Stimulated activated CD4-positive, alpha-beta T cell treated with anti-CD3 and anti-CD28 coated beads, Interleukin-4, amount 100 ng/mL, for 48 hours (primary cell): ENCODE data around the gene DNTTIP2.
"Not testable (repeated sequence)": the region's sequence is repeated elsewhere in the genome, so short reads cannot be mapped to it uniquely, and the experiment has no call there.

Experiments used
- DNase-seq, 2 donors: peaks; one replicate each; pipeline ENCODE4 v3.0.0-alpha.2; 2020; ENCODE audit warnings: low read depth in 2 of 2

DNTTIP2 gene

GRCh38 chr1:93874025-93874651 lies 4.9 kb downstream of the DNTTIP2 start:
- DNase-seq = no peak

- no peak for DNase-seq
These were observed 7.6 kb downstream of the DNTTIP2 start for GRCh38 chr1:93871366-93871765.

DNA sequence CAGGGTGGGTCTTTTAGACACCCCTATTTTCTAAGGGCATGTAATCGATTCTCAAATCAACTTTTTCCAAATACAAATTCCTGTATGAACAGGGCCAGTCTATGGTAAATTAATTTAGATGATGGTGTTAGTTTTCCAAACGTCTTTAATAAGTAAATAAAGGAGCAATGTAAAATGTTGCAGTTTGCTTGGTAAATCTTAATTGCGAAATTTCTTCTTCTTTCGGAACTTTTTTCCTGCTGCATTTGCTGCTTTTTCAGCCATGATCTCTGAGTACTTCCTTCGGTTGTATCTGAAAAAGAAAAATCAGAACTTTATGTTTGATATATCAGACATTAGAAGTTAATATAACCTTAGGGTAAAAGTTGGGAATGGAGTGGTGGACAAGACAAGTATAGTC lies 9.4 kb downstream of the DNTTIP2 start:
- DNase-seq = no peak

- not testable (repeated sequence) for DNase-seq
These were observed 10.5 kb downstream of the DNTTIP2 start for GRCh38 chr1:93868492-93868891.

DNA sequence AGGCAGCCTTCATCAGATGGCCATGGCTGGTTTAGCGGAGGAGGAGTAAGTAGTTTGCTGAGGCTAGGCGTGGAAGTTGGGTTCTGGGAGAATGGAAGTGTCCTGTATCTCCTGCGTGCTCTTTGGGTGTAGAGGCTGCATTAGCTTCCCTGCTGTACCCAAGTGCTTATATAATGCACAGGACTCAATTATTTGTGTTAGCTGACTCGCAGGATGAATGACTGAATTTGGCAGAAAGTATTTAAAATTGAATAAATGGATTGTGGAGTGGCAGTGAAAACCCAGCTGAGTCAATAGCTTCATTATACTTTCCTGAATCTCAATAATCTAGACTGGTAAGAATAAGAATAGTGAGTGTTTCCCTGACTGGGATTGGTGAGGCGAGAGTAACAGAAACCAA lies 13.8 kb downstream of the DNTTIP2 start:
- no peak for DNase-seq

DNA sequence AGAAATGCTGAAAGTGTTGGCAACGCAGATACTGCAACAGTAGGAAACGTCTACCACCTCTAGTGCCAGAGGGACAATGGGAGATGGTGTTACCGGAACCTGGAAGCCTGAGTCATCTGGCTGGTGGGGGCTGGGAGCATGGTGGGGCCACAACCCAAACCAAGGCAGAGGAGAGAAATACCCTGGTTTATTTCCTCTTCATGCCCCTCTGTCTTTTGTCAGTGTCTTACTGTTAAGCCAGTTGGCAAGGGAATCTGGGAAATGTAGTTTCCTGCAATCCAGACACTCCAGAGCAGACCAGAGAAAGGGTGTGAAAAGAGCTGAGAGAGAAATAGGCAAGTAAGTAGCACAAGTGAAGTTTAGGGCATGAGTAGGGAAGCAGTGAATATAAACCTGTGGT lies 14.8 kb downstream of the DNTTIP2 start:
- DNase-seq = no peak

DNA sequence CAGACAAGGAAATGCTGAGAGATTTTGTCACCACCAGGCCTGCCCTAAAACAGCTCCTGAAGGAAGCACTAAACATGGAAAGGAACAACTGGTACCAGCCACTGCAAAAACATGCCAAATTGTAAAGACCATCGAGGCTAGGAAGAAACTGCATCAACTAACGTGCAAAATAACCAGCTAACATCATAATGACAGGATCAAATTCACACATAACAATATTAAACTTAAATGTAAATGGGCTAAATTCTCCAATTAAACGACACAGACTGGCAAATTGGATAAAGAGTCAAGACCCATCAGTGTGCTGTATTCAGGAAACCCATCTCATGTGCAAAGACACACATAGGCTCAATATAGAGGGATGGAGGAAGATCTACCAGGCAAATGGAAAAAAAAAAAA lies 21.4 kb downstream of the DNTTIP2 start:
- DNase-seq = not testable (repeated sequence)

DNA sequence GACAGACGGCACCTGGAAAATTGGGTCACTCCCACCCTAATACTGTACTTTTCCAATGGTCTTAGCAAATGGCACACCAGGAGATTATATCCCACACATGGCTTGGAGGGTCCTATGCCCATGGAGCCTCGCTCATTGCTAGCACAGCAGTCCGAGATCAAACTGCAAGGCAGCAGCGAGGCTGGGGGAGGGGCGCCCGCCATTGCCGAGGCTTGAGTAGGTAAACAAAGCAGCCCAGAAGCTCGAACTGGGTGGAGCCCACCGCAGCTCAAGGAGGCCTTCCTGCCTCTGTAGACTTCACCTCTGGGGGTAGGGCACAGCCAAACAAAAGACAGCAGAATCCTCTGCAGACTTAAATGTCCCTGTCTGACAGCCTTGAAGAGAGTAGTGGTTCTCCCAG lies 23.0 kb downstream of the DNTTIP2 start:
- DNase-seq = not testable (repeated sequence)

- no peak for DNase-seq
These were observed 25.1 kb downstream of the DNTTIP2 start for GRCh38 chr1:93853940-93854339.

DNA sequence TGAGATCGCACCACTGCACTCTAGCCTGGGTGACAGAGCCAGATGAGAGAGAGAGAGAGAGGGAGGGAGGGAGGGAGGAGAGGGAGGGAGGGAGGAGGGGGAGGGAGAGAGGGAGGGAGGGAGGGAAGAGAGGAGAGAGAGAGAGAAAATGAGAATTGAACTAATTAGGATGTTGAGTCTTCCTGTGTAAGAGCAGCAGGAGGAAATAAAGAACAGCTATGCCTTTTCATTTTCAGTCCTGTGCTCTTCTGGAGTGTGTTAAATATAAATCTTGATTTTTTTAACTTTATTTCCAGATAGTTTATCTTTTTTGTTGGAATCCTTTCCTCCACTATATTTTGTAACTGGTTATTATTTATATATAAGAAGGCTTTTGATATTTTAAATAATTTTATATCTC lies 27.1 kb downstream of the DNTTIP2 start:
- DNase-seq = no peak

- no peak for DNase-seq
These were observed 27.7 kb downstream of the DNTTIP2 start for GRCh38 chr1:93851327-93851712.

DNA sequence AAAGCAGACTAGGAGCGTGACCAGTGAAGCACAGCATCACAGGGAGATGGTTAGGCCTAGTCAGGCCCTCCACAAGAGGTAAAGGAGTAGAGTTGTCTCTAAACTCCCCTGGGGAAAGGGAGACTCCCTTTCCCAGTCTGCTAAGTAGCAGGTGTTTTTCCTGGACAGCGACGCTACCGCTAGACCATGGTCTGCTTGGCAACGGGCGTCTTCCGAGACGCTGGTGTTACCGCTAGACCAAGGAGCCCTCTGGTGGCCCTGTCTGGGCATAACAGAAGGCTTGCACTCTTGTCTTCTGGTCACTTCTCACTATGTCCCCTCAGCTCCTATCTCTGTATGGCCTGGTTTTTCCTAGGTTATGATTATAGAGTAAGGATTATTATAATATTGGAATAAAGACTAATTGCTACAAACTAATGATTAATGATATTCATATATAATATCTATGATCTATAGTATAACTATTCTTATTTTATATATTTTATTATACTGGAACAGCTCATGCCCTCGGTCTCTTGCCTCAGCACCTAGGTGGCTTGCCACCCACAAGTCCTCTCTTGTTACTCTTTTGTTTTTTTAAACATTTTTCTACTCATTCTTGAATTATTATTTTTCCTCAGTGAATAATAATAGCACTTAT lies 28.2 kb downstream of the DNTTIP2 start:
- DNase-seq = peak; percentile 34 to 53

DNA sequence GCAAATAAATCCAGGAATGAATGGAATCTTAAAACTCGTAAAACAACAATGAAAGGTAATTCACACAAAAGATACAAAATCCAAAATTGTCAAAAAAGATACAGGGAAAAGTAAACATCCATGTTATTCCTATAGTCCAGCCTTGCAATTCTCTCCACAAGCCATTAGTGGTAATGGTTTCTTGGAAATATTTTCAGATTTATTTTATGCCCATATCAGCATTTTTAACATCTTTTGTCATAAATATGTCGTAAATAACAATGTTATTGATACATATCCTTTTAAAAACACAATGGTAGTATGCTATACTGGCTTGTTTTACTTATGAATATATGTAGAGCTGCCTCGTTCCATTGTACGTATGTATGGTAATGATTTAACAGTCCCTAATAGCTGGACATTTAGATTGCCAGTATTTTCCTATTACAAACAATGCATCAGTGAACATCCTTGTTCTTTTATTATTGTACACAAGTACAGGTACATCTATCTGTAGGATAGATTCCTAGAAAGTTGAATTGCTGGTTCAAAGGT lies 30.6 kb downstream of the DNTTIP2 start:
- no peak for DNase-seq

GRCh38 chr1:93847811-93848288 lies 31.2 kb downstream of the DNTTIP2 start:
- DNase-seq = peak; percentile 20 to 30

GRCh38 chr1:93846992-93847810 lies 31.8 kb downstream of the DNTTIP2 start:
- DNase-seq = peak; percentile 78 to 85

- peak; percentile 57 to 69 for DNase-seq
These were observed 32.6 kb downstream of the DNTTIP2 start for GRCh38 chr1:93846206-93846991.

DNA sequence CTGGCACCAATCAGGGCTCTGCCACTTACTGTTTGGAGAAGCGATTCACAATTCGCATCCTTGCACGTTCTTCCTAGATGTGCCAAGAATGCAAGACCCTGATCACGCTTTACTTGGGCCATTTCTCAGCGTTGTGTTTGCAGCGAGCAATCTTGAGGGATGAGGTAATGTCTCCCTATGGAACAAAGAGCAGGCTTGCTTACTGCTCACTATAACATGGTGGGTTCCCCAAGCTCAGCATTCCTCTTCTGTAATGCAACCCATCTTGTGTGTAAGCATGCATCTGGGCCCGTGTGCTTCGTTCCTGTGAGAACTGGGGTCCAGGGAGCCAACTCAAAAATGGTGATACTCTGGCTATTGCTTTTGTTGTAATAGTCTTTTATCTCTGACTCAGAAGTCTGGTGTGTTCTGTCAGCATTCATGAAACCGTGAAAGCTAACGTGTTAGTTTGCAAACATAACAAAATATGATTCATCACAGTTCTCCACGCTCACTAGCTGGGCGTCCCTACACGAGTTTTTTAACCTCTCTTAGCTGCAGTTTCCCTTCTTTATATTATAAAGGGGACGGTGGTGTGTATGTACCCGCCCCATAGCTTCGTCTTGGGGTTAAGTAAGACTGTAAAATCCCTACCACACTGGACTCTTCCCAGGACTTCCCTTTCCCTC lies 33.3 kb downstream of the DNTTIP2 start:
- peak; percentile 6 to 28 for DNase-seq

DNA sequence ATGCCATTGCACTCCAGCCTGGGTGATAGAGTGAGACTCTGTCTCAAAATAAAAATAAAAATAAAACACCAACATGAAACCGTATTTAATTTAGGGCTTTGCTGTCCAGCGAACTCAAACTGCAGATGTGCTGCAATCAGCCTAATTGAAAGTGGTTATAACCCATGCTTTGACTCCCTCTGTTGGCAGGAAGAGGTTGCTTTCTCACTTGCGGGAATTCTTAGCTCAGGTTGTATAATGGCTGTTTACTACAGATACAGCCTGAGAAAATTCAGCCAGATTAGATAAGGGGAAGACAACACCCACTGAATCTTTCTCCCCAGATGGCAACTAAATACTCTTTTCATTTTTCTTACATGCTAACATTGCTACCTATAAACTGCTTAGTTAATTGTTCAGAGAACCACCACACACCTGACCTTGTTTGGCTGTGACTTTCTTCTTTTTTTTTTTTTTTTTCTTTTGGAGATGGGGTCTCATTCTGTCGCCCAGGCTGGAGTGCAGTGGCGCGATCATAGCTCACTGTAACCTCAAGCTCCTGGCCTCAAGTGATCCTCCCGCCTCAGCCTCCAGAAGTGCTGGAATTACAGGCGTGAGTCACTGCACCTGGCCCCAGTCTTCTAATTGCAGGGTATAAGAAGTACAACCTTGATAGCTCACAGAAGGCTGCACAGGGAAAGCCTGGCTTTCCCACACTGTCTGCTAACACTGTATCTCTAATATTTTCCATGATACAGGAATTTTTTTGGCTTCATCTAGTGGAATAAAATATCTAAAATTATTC lies 34.6 kb downstream of the DNTTIP2 start:
- no peak for DNase-seq

DNA sequence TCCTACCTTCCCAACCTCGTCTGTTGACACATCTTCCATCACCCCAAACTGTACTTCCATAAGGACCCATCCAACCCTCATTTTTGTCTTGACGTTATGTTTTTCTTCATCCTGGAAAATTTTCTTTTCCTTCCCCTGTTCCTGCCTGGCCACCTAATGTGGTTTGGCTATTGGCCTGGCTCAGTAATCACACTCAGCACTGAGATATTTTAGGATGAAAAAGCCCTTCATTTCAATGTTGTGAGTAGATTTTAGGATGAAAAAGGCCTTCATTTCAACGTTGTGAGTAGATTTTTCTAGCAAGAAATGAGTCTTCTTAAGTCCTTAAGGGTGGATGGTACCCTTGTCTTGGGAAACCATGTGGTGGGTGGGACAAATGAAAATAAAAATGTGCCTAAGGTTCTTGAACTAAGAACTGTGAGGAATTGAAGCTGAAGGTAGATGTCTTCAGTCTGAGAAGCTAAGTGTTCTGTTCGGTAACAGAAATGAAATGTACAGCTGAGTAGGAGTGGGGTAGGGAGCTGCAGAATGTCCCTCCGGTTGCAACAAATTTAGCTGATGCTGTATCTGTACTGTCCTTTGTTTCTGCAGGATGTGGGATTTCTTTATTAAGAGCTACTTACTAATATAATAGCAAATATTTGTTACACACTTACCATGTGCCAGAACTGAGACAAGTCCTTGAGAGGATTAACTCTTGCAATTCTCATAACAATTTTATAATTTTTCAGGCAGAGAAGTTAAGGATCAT lies 36.1 kb downstream of the DNTTIP2 start:
- DNase-seq = no peak

GRCh38 chr1:93841771-93842170 lies 37.2 kb downstream of the DNTTIP2 start:
- DNase-seq = no peak
